K562 (cell line): Measurements from ENCODE around the gene ASB10. TPM values are rescaled to one million over a fixed set of nuclear protein-coding genes. Genes with fewer than 3 reads are reported as not detected.

ENCODE experiments used
- ATAC-seq: fragments of 200-7000 bp; cut with Tn5 transposase; 3 replicates; pipeline ENCODE4 v1.9.1; 2020; ENCODE audit warnings: moderate library complexity
- BruUV-seq: library from RNA; stranded (reverse); fragments of 400-500 nt; replicated peaks from 2 replicates; lab custom pipeline; 2021; lab: Mats Ljungman, UMichigan
- CTCF ChIA-PET: fragments of 300-600 bp; formaldehyde crosslinking; extraction: SDS; loops from one replicate; lab custom pipeline; 2021; ENCODE audit warnings: low intra/inter-chr PET ratio; lab: Yijun Ruan, JAX
- POLR2A ChIA-PET: fragments of 300-600, 350-650 bp; sonication (Branson Sonifier 250); formaldehyde crosslinking; extraction: SDS; loops from one replicate; lab custom pipeline; 2021; ENCODE audit warnings: antibody characterized with exemption, inconsistent platforms; lab: Yijun Ruan, JAX
- DNase-seq, 4 experiments: peaks; one replicate each; pipeline versions ENCODE4 v3.0.0 to v3.0.0-alpha.2; 2011 to 2018; ENCODE audit warnings: low spot score in 3 of 4, mixed read lengths in 3 of 4; ENCODE audit errors: extremely low read depth in 1 of 4
- FAIRE-seq: peaks from 2 replicates; lab custom pipeline; 2011; peaks lifted over from hg19 to GRCh38; lab: Jason Lieb, UNC
- H2AFZ ChIP-seq: 2 replicates; pipeline ENCODE4 v1.6.0; 2011; ENCODE audit warnings: low read depth, low read length, control low read depth, inconsistent platforms
- H3K27ac ChIP-seq: fragments of 200-600 bp; 3 replicates; pipeline ENCODE4 v1.8.0; 2011; ENCODE audit warnings: low read depth, mild to moderate bottlenecking, control low read depth, inconsistent platforms, low read length, moderate library complexity, mixed read lengths; ENCODE audit errors: extremely low read depth
- H3K27me3 ChIP-seq, 2 experiments: fragments of 300-600 bp in 1 of 2; 2 replicates in 1 of 2; 3 replicates in 1 of 2; pipeline versions ENCODE4 v1.6.0 to v1.8.0; 2011; ENCODE audit warnings: inconsistent platforms in 2 of 2, low read length in 2 of 2, mild to moderate bottlenecking in 1 of 2, mixed read lengths in 1 of 2, moderate library complexity in 1 of 2; ENCODE audit not compliant: control insufficient read depth in 2 of 2, insufficient read depth in 2 of 2
- H3K36me3 ChIP-seq: fragments of 300-600 bp; 3 replicates; pipeline ENCODE4 v1.8.0; 2011; ENCODE audit warnings: mild to moderate bottlenecking, low read length, inconsistent platforms; ENCODE audit not compliant: control insufficient read depth, insufficient read depth
- H3K4me1 ChIP-seq, 2 experiments: fragments of 200-600 bp in 1 of 2; replicated peaks in 1 of 2; 2 replicates in 1 of 2; 3 replicates in 1 of 2; pipeline versions ENCODE4 v1.5.1 to v1.8.0; 2011; ENCODE audit warnings: inconsistent platforms in 2 of 2, low read length in 2 of 2, mild to moderate bottlenecking in 1 of 2, mixed read lengths in 1 of 2, moderate library complexity in 1 of 2; ENCODE audit not compliant: control insufficient read depth in 2 of 2, insufficient read depth in 2 of 2
- H3K4me2 ChIP-seq: 2 replicates; pipeline ENCODE4 v1.6.1; 2011; ENCODE audit warnings: low read length, control low read depth, inconsistent platforms, mixed read lengths; ENCODE audit not compliant: insufficient read depth
- H3K4me3 ChIP-seq: fragments of 200-600 bp; sonication (generic), shearing (Covaris generic); 2 replicates; pipeline ENCODE4 v1.5.1; 2016; ENCODE audit warnings: control low read depth, inconsistent platforms
- H3K79me2 ChIP-seq: fragments of 200-600 bp; 3 replicates; pipeline ENCODE4 v1.8.0; 2011; ENCODE audit warnings: low read length, inconsistent platforms; ENCODE audit not compliant: control insufficient read depth, insufficient read depth
- H3K9ac ChIP-seq, 2 experiments: 2 replicates each; pipeline versions ENCODE4 v1.6.0 to v1.6.1; 2011; ENCODE audit warnings: low read depth in 2 of 2, low read length in 2 of 2, control low read depth in 1 of 2, inconsistent platforms in 1 of 2, mild to moderate bottlenecking in 1 of 2, mixed read lengths in 1 of 2; ENCODE audit not compliant: insufficient read depth in 1 of 2
- H3K9me1 ChIP-seq: one replicate; pipeline ENCODE4 v1.6.0; 2011; ENCODE audit warnings: inconsistent platforms, mild to moderate bottlenecking, low read length, moderate library complexity; ENCODE audit not compliant: control insufficient read depth, insufficient read depth
- H3K9me3 ChIP-seq: replicated peaks from 2 replicates; pipeline ENCODE4 v1.5.1; 2011; ENCODE audit warnings: low read depth, low read length, inconsistent platforms; ENCODE audit not compliant: control insufficient read depth, insufficient read depth
- H4K20me1 ChIP-seq: replicated peaks from 2 replicates; pipeline ENCODE4 v1.6.1; 2011; ENCODE audit warnings: low read length, inconsistent platforms, mixed read lengths; ENCODE audit not compliant: control insufficient read depth, insufficient read depth
- BRD4 ChIP-seq: fragments of 200-600 bp; sonication (generic); IDR thresholded peaks from 2 replicates; pipeline ENCODE4 v1.6.1; 2017; ENCODE audit warnings: inconsistent platforms
- CAMTA2 ChIP-seq: fragments of 250-450 bp; sonication (Bioruptor Pico); conservative IDR thresholded peaks from 2 replicates; pipeline ENCODE4 v1.5.1; 2022
- CBX1 ChIP-seq: sonication (generic); IDR thresholded peaks from 2 replicates; pipeline ENCODE4 v1.6.1; 2016; ENCODE audit warnings: antibody characterized with exemption, low read depth, mild to moderate bottlenecking
- CBX3 ChIP-seq, 2 experiments: IDR thresholded peaks; 1 replicate in 1 of 2; 2 replicates in 1 of 2; pipeline ENCODE4 v1.6.1; 2012; ENCODE audit warnings: inconsistent platforms in 2 of 2, low read length in 2 of 2, borderline replicate concordance in 1 of 2, control low read depth in 1 of 2
- CBX5 ChIP-seq: IDR thresholded peaks from 2 replicates; pipeline ENCODE4 v1.6.1; 2014; ENCODE audit warnings: low read depth, borderline replicate concordance
- GATA2 ChIP-seq: sonication (generic); formaldehyde crosslinking; IDR thresholded peaks from 2 replicates; pipeline ENCODE4 v1.4.0; 2020; ENCODE audit warnings: mild to moderate bottlenecking, missing genetic modification reagents
- HBP1 ChIP-seq: fragments of 450-650 bp; formaldehyde crosslinking; IDR thresholded peaks from 2 replicates; pipeline ENCODE4 v1.4.0; 2022; ENCODE audit warnings: missing genetic modification characterization
- MAZ ChIP-seq, 2 experiments: fragments of 450-650 bp in 1 of 2; sonication (generic) in 1 of 2; formaldehyde crosslinking; IDR thresholded peaks in 1 of 2; conservative IDR thresholded peaks in 1 of 2; 2 replicates each; pipeline versions ENCODE4 v1.4.0 to v1.5.0; 2020; ENCODE audit warnings: mild to moderate bottlenecking in 1 of 2, missing genetic modification reagents in 1 of 2
- NR3C1 ChIP-seq: sonication (generic); formaldehyde crosslinking; IDR thresholded peaks from 2 replicates; pipeline ENCODE4 v1.8.1; 2022; ENCODE audit warnings: missing genetic modification reagents
- POLR2AphosphoS5 ChIP-seq: IDR thresholded peaks from 2 replicates; pipeline ENCODE4 v1.6.1; 2011; ENCODE audit warnings: mild to moderate bottlenecking, low read depth, low read length, moderate library complexity; ENCODE audit not compliant: control insufficient read depth, insufficient read depth
- RUNX1 ChIP-seq: sonication (generic); IDR thresholded peaks from 2 replicates; pipeline ENCODE4 v1.6.1; 2016; ENCODE audit warnings: antibody characterized with exemption, low read depth
- SMARCB1 ChIP-seq: IDR thresholded peaks from 2 replicates; pipeline ENCODE4 v1.6.1; 2011; ENCODE audit warnings: improper control_type of control experiment, low read depth; ENCODE audit not compliant: insufficient read length
- ZFP36 ChIP-seq: fragments of 150-350 bp; IDR thresholded peaks from 2 replicates; pipeline ENCODE4 v1.6.1; 2018; ENCODE audit warnings: low read length, low read depth; ENCODE audit not compliant: partially characterized antibody
- ZNF280B ChIP-seq: fragments of 250-450 bp; sonication (Bioruptor Pico); IDR thresholded peaks from 2 replicates; pipeline ENCODE4 v1.5.1; 2021; ENCODE audit warnings: mild to moderate bottlenecking
- ZNF408 ChIP-seq: fragments of 250-450 bp; sonication (Bioruptor Pico); IDR thresholded peaks from 2 replicates; pipeline ENCODE4 v1.4.0; 2020; ENCODE audit warnings: low read depth, mild to moderate bottlenecking, moderate library complexity
- ZNF707 ChIP-seq: fragments of 250-450 bp; sonication (Bioruptor Pico); conservative IDR thresholded peaks from 2 replicates; pipeline ENCODE4 v1.8.0; 2022; ENCODE audit warnings: inconsistent platforms, mild to moderate bottlenecking, moderate library complexity
- WGBS: fragments of 100-300 bp; shearing (Covaris generic); methylation state at CpG from one replicate; pipeline ENCODE4 v1.1.6; 2016; ENCODE audit warnings: low coverage, mixed read lengths; ENCODE audit not compliant: insufficient coverage; ENCODE audit errors: missing lambda C conversion rate; 5-methylcytosine and 5-hydroxymethylcytosine counted together
- in situ Hi-C: fragments of 300-500 bp; cut with MboI; formaldehyde crosslinking; loops from 4 replicates; pipeline ENCODE4 v1.15.0; 2018; ENCODE audit warnings: inconsistent platforms, mixed read lengths
- intact Hi-C: fragments of 100-400 bp; cut with micrococcal nuclease; formaldehyde crosslinking; loops from 2 replicates; pipeline ENCODE4 v1.14.2; 2022
- polyA plus RNA-seq, 8 experiments: library from polyadenylated mRNA; depleted of rRNA in 4 of 8; stranded (reverse) in 5 of 8; unstranded in 3 of 8; fragments of >200 nt; fragmentation: Nextera tagmentation in 2 of 8; fragmentation: Illumina TruSeq in 1 of 8; extraction: Ambion mirVana in 2 of 8; extraction: Trizol in 1 of 8; gene quantifications; 2 replicates each; pipeline versions ENCODE4 v1.2.1 to v1.2.3, GENCODE V29; 2011 to 2014; ENCODE audit warnings: inconsistent platforms in 1 of 8, missing spikeins in 1 of 8
- total RNA-seq, 7 experiments: library from RNA; depleted of rRNA in 6 of 7; stranded (reverse); fragments of >200 nt in 6 of 7; fragmentation: Illumina TruSeq in 2 of 7; extraction: Trizol in 2 of 7; gene quantifications; 2 replicates each; pipeline versions ENCODE4 v1.2.1 to v1.2.3, GENCODE V29; 2011 to 2021; ENCODE audit warnings: low replicate concordance in 1 of 7

The ASB10 gene
- total and polyA plus RNA-seq, 9 of the 15 experiments (the other 6 are each of a cell fraction or from before 2014, with no cell fraction given) = not detected

GRCh38 chr7:151205730-151206129 lies 18.7 kb upstream of the ASB10 start (continued):
- TF ChIP-seq MAZ (CRISPR knock-in tag; conservative IDR thresholded peaks at IDR 0.05 in 1 of 2, IDR thresholded peaks at IDR 0.05 in 1 of 2) = no peak
- no peak for TF ChIP-seq ZNF280B (CRISPR knock-in tag)
- no peak for TF ChIP-seq CBX5
- TF ChIP-seq ZNF408 (CRISPR knock-in tag) = no peak

- 15% methylated on average over 48 of the region's 48 CpGs for WGBS
- CTCF ChIA-PET = interaction anchor here (1.9 kb wide), 1 partner anchor 41 kb away, joined by 11 read pairs; no protein-coding TSS in a partner anchor
- in situ Hi-C loops (no loop called here), intact Hi-C loops (no loop called here)
- DNase-seq (peak; percentile 53 to 80 (median 70)), FAIRE-seq (no peak), ATAC-seq (peak; percentile 54)
- Histone ChIP-seq H3K4me2 (no peak overlapping the region), H3K9me3 (no peaks in the 10 kb centered on the region), H3K4me3 (no peak overlapping the region), H2AFZ (no peak overlapping the region), H3K27ac (no peak overlapping the region), H3K9me1 (no peaks in the 10 kb centered on the region), H3K9ac (0 out of 4 replicates have a peak overlapping the region, but pooled peaks of 1 of the 2 experiments have one; percentile 11), H3K27me3 (peaks cover 62 to 63% of the 10 kb centered on the region in 2 experiments; a peak in 4 of 5 replicates), H3K4me1 (peaks cover 15 to 20% of the 10 kb centered on the region in 2 experiments), H3K36me3 (no peaks in the 10 kb centered on the region), H4K20me1 (peaks cover 31% of the 10 kb centered on the region), H3K79me2 (no peaks in the 10 kb centered on the region)
- POLR2A ChIA-PET = interaction anchor here (0.6 to 2.0 kb wide), 5 partner anchors 8 to 426 kb away, joined by 3 to 7 read pairs (median 3); no protein-coding TSS in a partner anchor
- BruUV-seq = no TSS peak
- TF ChIP-seq ZFP36 (no peak), RUNX1 (no peak), BRD4 (no peak), HBP1 (no peak), NR3C1 (CRISPR knock-in tag) (peak; percentile 65; the same call in 1 of the 2 replicates), POLR2AphosphoS5 (no peak), CAMTA2 (CRISPR knock-in tag) (no peak), ZNF707 (no peak), CBX1 (0 out of 2 replicates have a peak, but pooled peaks have one; percentile 34), SMARCB1 (no peak), CBX3 (IDR thresholded peaks at IDR 0.05; ENCODE audit: borderline replicate concordance in 1 of 2, low read length in 2 of 2) (peak in 1 of 2 experiments; percentile 83; a peak in 1 of 3 replicates), GATA2 (CRISPR knock-in tag) (no peak)
These were observed 17.5 kb upstream of the ASB10 start for GRCh38 chr7:151204383-151205032.
